ENCODE results near the gene KCTD4. TPM values are rescaled to one million over a fixed set of nuclear protein-coding genes. Genes with fewer than 3 reads are reported as not detected.

KCTD4 gene
- polyA plus RNA-seq, 6 donors from 2014 or later: 0.21 to 0.40 (median 0.35) TPM; not detected in 3

GRCh38 chr13:45149964-45150363 lies 50.9 kb downstream of the KCTD4 start:
- H3K9me3 Mint-ChIP-seq: no peaks in the 10 kb centered on the region
- H3K27me3 Mint-ChIP-seq: no peaks in the 10 kb centered on the region
- H3K4me3 Mint-ChIP-seq: no peak overlapping the region
- ATAC-seq (ENCODE audit: low read depth in 2 of 2) (no peak), DNase-seq (no peak)
- peaks cover 8 to 35% (median 10%) of the 10 kb centered on the region in 3 donors for H3K4me1 Mint-ChIP-seq
- H3K27ac Mint-ChIP-seq: peak overlapping the region in 1 of 6 donors; percentile 65
- peaks cover 8 to 20% of the 10 kb centered on the region in 2 donors for H3K36me3 Mint-ChIP-seq

GRCh38 chr13:45143346-45143751 lies 57.5 kb downstream of the KCTD4 start:
- peaks cover 13 to 38% (median 29%) of the 10 kb centered on the region in 3 donors for H3K4me1 Mint-ChIP-seq
- peak overlapping the region in 1 of 8 donors; percentile 76 for H3K4me3 Mint-ChIP-seq
- DNase-seq: no peak
- no peaks in the 10 kb centered on the region for H3K27me3 Mint-ChIP-seq
- no peak for ATAC-seq (ENCODE audit: low read depth in 2 of 2)
- H3K9me3 Mint-ChIP-seq: no peaks in the 10 kb centered on the region
- peak overlapping the region in 3 of 6 donors; percentile 10 to 93 (median 10) for H3K27ac Mint-ChIP-seq
- H3K36me3 Mint-ChIP-seq: peaks cover 17 to 22% of the 10 kb centered on the region in 2 donors

Other genes starting within 250 kb of the KCTD4 start
- 1 to 10 TPM; 4.0 to 5.4 (median 4.9) TPM for gene NUFIP1, start 211.6 kb downstream of the KCTD4 start, polyA plus RNA-seq (ENCODE audit: low read depth in 6 of 6)
- gene GPALPP1, start 211.5 kb downstream of the KCTD4 start, polyA plus RNA-seq (ENCODE audit: low read depth in 6 of 6): 10 to 100 TPM; 16.6 to 26.9 (median 21.3) TPM
- 10 to 100 TPM in 3 of 6 donors, 1 to 10 TPM in 3; 3.1 to 13.0 (median 10.2) TPM for gene GTF2F2, start 80.5 kb downstream of the KCTD4 start, polyA plus RNA-seq (ENCODE audit: low read depth in 6 of 6)
- 1,000 to 10,000 TPM; 1,189 to 2,468 (median 2,211) TPM for gene TPT1, start 140.1 kb upstream of the KCTD4 start, polyA plus RNA-seq (ENCODE audit: low read depth in 6 of 6)
- 1 to 10 TPM in 5 of 6 donors, not detected in 1; 2.5 to 4.0 (median 3.1) TPM for gene SLC25A30, start 217.3 kb upstream of the KCTD4 start, polyA plus RNA-seq (ENCODE audit: low read depth in 6 of 6)